Esophagus muscularis mucosa (tissue), 3 donors: ENCODE measurements around the gene RBPJL.

Experiments
- POLR2AphosphoS5 ChIP-seq, 2 donors: sonication (generic); formaldehyde crosslinking; IDR thresholded peaks; one replicate each; pipeline ENCODE4 v1.6.1; 2017; ENCODE audit warnings: antibody characterized with exemption in 2 of 2
- TF ChIP-seq, protein P1 (sequence below), 3 experiments: fragments of 200-600 bp in 2 of 3; fragments of 450-650 bp in 1 of 3; sonication (generic) in 2 of 3; IDR thresholded peaks; one replicate each; pipeline ENCODE4 v1.5.1; 2017 to 2019; ENCODE audit warnings: antibody characterized with exemption in 3 of 3, mild to moderate bottlenecking in 2 of 3, moderate library complexity in 1 of 3

DNA sequence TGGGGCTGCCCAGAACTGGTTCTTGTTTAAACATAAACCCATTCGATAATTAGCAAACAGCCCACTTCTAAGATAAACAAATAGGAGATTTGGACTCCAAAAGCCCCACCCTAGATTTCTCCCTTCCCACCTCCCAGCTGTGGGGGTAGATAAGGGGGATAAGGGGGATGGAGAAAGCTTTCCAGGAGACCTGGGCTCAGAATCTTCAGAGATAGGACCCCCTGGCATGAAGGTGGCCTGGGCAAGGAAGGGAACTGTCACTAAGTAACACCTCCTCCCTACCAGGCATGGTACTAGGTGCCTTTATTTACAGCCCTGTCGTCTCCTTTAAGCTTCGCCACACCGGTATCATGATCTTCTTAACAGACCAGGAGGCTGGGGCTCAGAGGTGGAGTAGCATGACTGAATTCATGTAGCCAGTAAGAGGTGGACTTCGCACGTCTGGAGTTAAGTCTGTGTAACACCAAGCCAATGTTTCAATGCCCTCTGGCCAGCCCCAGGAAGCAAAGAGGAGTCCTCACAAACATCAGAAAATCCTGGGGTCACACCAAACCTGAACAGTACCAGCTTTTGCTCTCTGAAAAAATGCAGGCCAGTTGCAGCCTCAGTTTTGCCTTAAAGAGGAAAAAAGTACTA lies 37.0 kb downstream of the RBPJL start:
- TF ChIP-seq POLR2AphosphoS5 (IDR thresholded peaks at IDR 0.05) = no peak
- TF ChIP-seq, protein P1, sequence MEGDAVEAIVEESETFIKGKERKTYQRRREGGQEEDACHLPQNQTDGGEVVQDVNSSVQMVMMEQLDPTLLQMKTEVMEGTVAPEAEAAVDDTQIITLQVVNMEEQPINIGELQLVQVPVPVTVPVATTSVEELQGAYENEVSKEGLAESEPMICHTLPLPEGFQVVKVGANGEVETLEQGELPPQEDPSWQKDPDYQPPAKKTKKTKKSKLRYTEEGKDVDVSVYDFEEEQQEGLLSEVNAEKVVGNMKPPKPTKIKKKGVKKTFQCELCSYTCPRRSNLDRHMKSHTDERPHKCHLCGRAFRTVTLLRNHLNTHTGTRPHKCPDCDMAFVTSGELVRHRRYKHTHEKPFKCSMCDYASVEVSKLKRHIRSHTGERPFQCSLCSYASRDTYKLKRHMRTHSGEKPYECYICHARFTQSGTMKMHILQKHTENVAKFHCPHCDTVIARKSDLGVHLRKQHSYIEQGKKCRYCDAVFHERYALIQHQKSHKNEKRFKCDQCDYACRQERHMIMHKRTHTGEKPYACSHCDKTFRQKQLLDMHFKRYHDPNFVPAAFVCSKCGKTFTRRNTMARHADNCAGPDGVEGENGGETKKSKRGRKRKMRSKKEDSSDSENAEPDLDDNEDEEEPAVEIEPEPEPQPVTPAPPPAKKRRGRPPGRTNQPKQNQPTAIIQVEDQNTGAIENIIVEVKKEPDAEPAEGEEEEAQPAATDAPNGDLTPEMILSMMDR (IDR thresholded peaks at IDR 0.05) = no peak
